Caki2 (cell line): ENCODE results near the gene GAB4. TPM values are rescaled to one million over a fixed set of nuclear protein-coding genes. Genes with fewer than 3 reads are reported as not detected.
A peak's percentile ranks its signal among the peaks of the same experiment; 100 is the strongest.
"Not testable (repeated sequence)": the region's sequence is repeated elsewhere in the genome, so short reads cannot be mapped to it uniquely, and the experiment has no call there.

Source experiments
- DNase-seq: peaks from one replicate; pipeline ENCODE4 v3.0.0-alpha.2; 2015; ENCODE audit warnings: low read depth
- in situ Hi-C: cut with HindIII; loops from 2 replicates; pipeline ENCODE4 v1.10.0; 2016; ENCODE audit warnings: low sequenced_read_pairs, low pct_unique_long_range_greater_than_20kb, mixed read lengths
- total RNA-seq: library from RNA; depleted of rRNA; stranded (reverse); fragments of >200 nt; shearing (Covaris generic); gene quantifications from 2 replicates; pipeline ENCODE4 v1.2.3, GENCODE V29; 2014; ENCODE audit warnings: low replicate concordance; rRNA removed

Gene GAB4
- total RNA-seq, 1 experiment from 2014 or later: not detected

DNA sequence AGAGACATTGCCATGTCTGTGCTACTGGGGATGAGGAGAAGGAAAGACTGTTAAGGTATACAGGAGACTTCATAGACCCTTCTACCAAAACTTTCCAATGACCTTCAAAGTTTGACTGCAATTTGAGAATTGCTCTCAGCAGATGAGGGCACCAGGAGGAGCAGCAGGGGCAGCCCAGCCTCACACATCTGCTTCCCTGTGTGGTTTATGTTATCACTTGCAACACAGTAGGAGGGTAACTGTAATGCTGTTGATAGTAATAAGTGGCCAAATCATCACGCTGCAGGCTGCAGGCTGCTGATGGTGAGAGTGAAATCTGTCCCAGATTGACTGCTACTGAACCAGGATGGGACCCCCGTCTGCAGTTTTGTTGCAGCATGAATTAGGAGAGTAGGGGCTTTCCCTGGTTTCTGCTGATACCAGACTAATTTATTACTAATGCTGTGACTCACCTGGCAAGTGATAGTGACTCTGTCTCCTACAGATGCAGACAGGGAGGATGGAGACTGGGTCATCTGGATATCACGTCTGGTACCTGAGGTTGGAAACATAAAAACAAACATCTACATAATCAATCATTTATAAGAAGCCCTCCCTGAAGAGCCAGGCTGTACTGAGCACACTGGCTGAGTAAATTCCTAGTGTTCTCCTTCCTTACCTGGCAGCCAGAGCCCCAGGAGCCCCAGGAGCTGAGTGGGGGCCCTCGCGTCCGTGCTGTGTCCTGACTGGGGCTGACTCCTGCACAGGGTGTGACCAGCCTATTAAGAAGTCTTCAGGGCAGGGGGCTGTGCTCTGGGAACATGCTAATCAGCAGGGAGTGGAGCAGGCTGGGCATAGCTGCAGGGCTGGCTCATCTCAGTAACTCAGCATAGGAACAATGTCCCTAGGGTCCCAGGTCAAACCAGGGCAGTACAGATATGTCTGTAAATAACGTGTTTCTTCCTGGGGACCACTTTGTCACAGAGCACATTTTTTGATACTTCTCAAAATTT lies 74.4 kb downstream of the GAB4 start:
- in situ Hi-C loops: no loop called here
- DNase-seq: peak; percentile 32

DNA sequence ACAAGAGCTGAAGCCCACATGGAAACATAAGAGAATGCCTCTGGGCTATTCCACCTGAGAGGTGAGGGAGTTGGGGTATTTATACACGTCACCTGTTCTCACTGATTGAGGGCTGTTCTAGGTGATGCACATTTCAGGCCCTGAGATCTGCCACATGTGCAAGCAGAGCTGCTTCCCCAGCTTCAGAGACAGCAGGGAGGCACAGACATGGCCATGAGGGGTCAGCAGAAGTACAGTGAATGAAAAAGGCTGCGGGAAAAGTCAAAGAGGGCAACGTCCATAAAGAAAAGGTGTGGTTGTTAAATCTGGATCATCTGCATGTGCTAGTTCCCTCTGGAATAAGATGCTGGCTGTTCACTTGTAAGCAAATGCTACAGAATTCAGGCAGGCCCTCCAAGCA lies 75.4 kb downstream of the GAB4 start:
- in situ Hi-C loops: no loop called here

DNA sequence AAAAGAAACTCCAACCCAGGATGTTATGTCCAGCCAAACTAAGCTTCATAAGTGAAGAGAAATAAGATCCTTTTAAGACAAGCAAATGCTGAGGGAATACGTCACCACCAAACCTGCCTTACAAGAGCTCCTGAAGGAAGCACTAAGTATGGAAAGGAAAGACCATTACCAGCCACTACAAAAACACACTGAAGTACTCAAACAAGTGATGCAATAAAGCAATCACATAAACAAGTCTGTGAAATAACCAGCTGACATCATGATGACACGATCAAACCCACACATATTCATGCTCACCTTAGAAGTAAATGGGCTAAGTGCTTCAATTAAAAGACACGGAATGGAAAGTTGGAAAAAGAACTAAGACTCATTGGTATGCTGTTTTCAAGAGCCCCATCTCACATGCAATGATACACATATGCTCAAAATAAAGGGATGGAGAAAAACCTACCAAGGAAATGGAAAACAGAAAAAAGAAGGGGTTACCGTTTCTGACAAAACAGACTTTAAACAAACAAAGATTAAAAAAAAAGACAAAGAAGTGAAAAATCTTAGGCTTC lies 82.5 kb downstream of the GAB4 start:
- in situ Hi-C loops: no loop called here
- DNase-seq: no peak

More for the DNA sequence above, 75.4 kb downstream of the GAB4 start:
- peak; percentile 37 for DNase-seq

DNA sequence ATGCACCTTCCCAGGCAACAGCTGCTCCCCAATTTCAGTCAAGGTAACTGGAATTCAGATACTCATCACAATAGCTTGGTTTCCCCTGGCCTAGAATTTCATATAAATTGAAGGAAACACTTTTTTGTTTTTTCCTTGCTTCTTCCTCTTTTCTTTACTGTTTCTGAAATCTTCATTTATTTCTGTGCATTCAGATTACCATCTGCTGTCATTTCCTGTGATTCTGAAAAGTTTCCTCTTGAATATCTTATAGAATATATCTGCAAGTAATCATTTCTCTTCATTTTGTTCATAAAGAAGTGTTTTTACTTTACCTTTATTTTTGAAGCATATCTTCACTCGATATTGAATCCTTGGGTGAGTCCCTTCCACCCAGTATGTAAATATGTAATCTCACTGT lies 85.3 kb downstream of the GAB4 start:
- in situ Hi-C loops: no loop called here
- no peak for DNase-seq

DNA sequence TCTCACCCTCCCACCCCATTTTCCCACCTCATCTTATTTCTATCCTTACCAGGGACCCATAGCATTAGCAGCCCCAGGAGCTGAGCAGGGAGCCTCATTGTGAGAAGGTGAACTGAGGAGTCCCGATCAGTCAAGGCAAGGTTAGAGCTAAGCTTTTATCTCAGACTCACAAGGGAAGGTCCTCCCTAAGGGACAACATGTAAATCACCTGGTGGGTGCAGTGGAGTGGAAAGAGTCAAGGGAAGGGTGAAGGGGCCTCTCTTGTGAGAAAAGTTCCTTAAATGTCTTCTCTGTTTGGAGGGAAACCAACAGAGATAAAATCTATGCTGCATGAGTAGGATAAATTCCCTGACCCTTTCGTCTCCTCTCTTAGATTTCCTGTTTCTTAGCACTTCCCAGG lies 85.9 kb downstream of the GAB4 start:
- DNase-seq: no peak
- in situ Hi-C loops: no loop called here

DNA sequence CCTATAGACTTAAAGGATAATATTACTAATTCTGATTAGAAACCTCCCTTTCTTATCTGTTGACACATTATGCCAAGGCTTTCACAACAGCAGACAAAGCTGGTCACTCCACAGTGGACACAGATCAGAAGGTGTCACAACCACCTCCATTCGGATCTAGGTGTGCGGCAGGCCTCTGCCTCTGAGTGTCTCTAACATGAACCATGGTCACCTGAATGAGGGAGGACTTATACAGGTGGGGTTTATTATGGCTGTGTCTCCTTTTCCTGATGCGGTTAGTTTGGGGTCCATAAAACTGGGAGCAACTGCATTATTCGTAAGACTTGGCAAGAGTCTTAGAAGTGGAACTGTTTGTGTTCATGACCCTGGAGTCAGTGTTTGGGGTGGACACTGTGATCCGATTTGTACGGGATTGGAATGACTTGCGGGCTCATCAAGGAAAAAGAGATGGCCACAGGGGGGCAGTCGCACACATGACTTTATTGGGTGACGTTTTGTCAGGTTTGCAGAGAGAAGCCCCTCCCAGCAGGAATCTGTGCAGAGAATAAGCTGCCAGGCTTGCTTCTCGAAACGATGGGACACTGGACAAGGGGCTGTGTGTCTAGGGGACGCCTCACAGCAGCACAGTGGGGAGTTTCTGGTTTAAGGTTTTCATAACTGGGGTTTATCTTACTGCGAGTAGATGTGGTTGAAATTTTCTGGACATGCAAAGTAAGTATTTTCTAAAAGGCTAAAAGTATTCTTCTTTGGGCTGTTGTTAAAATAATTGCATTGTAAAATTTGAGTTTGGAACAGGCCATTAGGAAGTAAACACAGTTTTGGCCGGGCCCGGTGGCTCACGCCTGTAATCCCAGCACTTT lies 90.6 kb downstream of the GAB4 start:
- in situ Hi-C loops: no loop called here
- peak; percentile 68 for DNase-seq

DNA sequence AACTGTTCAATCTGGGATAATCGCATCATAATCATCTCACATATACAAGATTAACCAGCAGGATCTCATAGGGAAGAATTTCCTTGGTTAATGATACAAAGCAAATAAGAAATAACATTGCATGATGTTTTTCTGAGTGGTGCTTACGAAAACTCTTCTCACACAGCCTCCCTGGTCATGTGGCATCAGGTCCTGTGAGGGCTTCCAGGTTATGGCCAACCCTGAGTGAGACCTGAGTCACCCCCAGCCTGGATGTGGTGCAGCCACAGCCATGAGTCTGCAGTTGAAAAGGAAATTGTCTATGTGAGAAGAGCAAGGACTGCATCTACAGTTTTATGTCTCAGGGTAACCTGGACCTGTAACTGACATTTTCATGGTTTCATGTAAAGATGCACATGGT lies 92.3 kb downstream of the GAB4 start:
- no peak for DNase-seq
- in situ Hi-C loops: no loop called here

DNA sequence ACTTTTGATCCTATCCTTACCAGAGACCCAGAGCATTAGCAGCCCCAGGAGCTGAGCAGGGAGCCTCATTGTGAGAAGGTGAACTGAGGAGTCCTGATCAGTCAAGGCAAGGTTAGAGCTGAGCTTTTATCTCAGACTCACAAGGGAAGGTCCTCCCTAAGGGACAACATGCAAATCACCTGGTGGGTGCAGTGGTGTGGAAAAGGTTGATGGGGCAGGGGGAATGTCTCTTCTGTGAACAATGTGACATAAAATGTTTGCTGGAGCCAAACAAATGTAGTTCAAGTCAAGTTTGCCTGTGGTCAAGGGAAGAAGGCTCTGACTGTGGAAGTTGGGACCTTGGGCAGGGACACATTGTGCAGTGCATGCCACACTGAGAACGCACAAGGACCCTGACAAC lies 93.1 kb downstream of the GAB4 start:
- in situ Hi-C loops: not testable (repeated sequence)

DNA sequence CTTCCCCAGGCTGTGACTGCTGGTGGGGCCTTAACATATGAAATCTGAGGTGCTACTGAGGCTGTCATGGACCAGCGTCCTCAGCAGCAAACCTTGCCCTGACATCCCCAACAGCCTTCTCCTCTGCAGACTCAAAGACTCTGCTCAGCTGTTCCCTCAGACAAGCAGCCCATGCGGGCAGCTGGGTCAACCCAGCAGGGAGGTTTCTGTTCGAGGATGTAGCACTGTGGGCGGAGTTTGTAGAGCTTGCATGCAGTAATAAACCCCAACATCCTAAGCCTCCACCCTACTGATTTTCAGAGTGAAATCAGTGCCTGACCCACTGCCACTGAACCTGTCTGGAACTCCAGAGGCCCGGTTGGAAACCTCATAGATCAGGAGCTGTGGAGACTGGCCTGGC lies 94.0 kb downstream of the GAB4 start:
- in situ Hi-C loops: no loop called here
- no peak for DNase-seq

More for the DNA sequence above, 93.1 kb downstream of the GAB4 start:
- DNase-seq: not testable (repeated sequence)

DNA sequence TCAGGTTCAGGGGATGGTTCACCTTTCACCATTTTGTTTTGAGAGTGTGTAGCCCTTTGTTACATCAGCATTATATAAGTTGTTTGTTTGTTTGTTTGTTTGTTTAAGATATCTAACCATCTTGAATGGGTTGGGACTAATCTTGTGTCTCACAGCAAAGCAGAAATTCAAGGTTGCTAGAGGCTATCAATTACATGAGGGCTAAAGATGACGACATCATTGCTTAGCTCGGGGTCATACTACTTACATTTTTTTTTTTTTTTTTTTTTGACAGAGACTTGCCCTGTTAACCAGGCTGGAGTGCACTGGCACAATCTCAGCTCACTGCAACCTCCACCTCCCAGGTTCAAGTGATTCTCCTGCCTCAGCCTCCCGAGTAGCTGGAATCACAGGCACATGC lies 95.7 kb downstream of the GAB4 start:
- in situ Hi-C loops: no loop called here

More for the DNA sequence above, 95.7 kb downstream of the GAB4 start:
- no peak for DNase-seq

Other genes starting within 250 kb of the GAB4 start
- not detected in 2 replicates for gene XKR3, start 182.8 kb downstream of the GAB4 start, total RNA-seq
- 5.0 and 6.9 TPM in 2 replicates for gene IL17RA, start 76.8 kb upstream of the GAB4 start, total RNA-seq
- 0.14 and 0.17 TPM in 2 replicates for gene TMEM121B, start 113.1 kb upstream of the GAB4 start, total RNA-seq
- gene HDHD5, start 151.1 kb upstream of the GAB4 start, total RNA-seq: 132 and 138 TPM in 2 replicates
- gene ADA2, start 211.2 kb upstream of the GAB4 start, total RNA-seq: not detected in 2 replicates